ENCODE measurements around the gene ASB18. TPM values are rescaled to one million over a fixed set of nuclear protein-coding genes. Genes with fewer than 3 reads are reported as not detected.
A peak's percentile ranks its signal among the peaks of the same experiment; 100 is the strongest.

Gene ASB18
- polyA plus RNA-seq, 3 donors: not detected

DNA sequence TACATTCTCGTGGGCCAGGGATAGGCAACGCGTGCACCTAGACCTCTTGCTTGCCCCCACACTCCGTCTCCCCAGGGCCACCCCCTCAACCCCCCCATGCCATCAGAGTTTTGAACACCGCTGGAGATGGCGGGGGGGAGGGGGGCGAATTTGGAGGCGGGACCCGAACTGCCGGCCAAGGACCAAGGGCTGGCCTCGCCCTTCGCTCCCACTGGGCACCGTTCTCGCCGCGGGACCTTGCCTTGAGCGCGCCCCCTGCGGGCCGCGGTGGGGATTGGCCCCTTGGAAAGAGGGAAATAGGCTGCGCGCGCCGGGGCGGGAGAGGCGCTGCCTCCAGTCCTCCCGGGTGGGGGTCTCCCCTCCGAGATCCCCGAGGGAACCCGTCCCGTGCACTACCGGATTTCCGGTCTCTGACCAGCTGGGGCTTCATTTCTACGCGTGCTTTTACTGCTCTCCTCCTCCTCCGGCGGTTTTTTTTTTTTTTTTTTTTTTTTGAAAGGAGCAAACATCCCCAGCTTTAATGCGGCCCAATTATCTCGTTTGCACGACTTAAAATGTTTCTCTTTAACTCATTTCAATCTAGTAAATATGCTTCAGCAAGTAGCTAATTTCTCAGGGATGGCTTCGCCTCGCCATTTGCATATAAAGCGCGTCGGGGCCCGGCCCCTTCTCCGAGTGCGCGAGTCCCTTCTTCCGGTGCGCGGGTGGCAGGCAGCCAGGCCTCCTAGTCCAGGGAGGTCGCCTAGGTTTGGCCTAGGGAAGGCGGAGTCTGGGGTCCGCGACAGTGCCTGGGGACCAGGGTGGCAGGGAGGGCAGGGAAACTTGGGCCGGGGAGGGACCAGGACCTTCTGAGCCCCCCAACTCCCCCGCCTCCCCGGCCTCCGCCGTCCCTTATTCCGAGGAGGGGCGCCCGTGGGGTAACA is 86.0 kb downstream of the ASB18 start:
- H3K36me3 Mint-ChIP-seq: peaks cover 0 to 1% of the 10 kb centered on the region in 2 donors
- no peak for DNase-seq
- H3K27ac Mint-ChIP-seq: no peak overlapping the region
- Histone ChIP-seq H3K9me3 (replicated peaks in 1 of 2; ENCODE audit: control insufficient read depth in 1 of 2, insufficient read depth in 1 of 2, low read length in 2 of 2) (peaks cover 3 to 58% of the 10 kb centered on the region in 2 donors), H3K4me2 (replicated peaks; ENCODE audit: extremely low read depth, low read length, poor library complexity, severe bottlenecking) (no peak overlapping the region), H3K4me3 (replicated peaks in 1 of 3; ENCODE audit: low read depth in 2 of 3, low read length in 3 of 3) (no peak overlapping the region), H3K4me1 (ENCODE audit: control insufficient read depth in 1 of 2, insufficient read depth in 2 of 2, low read length in 2 of 2) (no peaks in the 10 kb centered on the region), H4K20me1 (ENCODE audit: insufficient read depth, low read length) (no peaks in the 10 kb centered on the region), H3K79me2 (ENCODE audit: insufficient read depth, low read length) (no peaks in the 10 kb centered on the region), H2AFZ (ENCODE audit: insufficient read depth, low read depth, low read length, poor library complexity, severe bottlenecking) (peak overlapping the region; percentile 41), H3K27me3 (ENCODE audit: control insufficient read depth in 2 of 2, insufficient read depth in 2 of 2, low read length in 2 of 2) (peaks cover 79 to 91% of the 10 kb centered on the region in 2 donors), H3K27ac (ENCODE audit: low read depth in 1 of 2, low read length in 2 of 2) (no peak overlapping the region), H3K36me3 (replicated peaks in 1 of 2; ENCODE audit: control insufficient read depth in 1 of 2, insufficient read depth in 2 of 2, low read length in 2 of 2) (no peaks in the 10 kb centered on the region), H3K9ac (ENCODE audit: insufficient read depth, low read length, poor library complexity, severe bottlenecking) (no peak overlapping the region)
- H3K4me3 Mint-ChIP-seq: peak overlapping the region; percentile 27 to 80
- 4% methylated on average over 44 of the region's 65 CpGs for WGBS (ENCODE audit: insufficient coverage)
- TF ChIP-seq, protein P1, sequence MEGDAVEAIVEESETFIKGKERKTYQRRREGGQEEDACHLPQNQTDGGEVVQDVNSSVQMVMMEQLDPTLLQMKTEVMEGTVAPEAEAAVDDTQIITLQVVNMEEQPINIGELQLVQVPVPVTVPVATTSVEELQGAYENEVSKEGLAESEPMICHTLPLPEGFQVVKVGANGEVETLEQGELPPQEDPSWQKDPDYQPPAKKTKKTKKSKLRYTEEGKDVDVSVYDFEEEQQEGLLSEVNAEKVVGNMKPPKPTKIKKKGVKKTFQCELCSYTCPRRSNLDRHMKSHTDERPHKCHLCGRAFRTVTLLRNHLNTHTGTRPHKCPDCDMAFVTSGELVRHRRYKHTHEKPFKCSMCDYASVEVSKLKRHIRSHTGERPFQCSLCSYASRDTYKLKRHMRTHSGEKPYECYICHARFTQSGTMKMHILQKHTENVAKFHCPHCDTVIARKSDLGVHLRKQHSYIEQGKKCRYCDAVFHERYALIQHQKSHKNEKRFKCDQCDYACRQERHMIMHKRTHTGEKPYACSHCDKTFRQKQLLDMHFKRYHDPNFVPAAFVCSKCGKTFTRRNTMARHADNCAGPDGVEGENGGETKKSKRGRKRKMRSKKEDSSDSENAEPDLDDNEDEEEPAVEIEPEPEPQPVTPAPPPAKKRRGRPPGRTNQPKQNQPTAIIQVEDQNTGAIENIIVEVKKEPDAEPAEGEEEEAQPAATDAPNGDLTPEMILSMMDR (IDR thresholded peaks at IDR 0.05): peak; percentile 54
- peaks cover 0 to 30% (median 13%) of the 10 kb centered on the region in 7 donors for H3K9me3 Mint-ChIP-seq
- intact Hi-C loops (cut with micrococcal nuclease): no loop called here
- no peaks in the 10 kb centered on the region for H3K4me1 Mint-ChIP-seq
- H3K27me3 Mint-ChIP-seq (ENCODE audit: low read depth in 3 of 3): peaks cover 81 to 96% (median 85%) of the 10 kb centered on the region in 3 donors

DNA sequence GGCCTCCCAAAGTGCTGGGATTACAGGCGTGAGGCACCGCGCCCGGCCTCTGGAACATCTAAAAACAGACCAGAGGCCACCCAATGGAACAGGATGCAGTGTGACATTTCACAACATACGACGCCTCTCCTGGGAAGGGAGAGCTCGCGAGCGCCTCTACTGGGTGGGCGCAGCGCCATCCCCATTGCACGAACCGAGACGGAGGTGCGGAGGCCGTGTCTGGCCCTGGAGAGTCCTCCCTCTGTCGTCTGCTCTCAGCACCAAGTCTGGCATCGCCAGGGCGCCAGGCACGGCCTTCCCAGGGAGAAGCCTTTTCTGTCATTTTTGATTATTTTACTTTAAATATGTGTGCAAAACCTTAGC is 86.6 kb downstream of the ASB18 start:
- Mint-ChIP-seq H3K4me1 (no peaks in the 10 kb centered on the region), H3K4me3 (peak overlapping the region; percentile 27 to 48), H3K27me3 (ENCODE audit: low read depth in 3 of 3) (peaks cover 82 to 98% (median 89%) of the 10 kb centered on the region in 3 donors), H3K36me3 (peaks cover 0 to 1% of the 10 kb centered on the region in 2 donors), H3K9me3 (peaks cover 0 to 30% (median 12%) of the 10 kb centered on the region in 7 donors), H3K27ac (no peak overlapping the region)
- H3K4me1 ChIP-seq (ENCODE audit: control insufficient read depth in 1 of 2, insufficient read depth in 2 of 2, low read length in 2 of 2): no peaks in the 10 kb centered on the region
- no peaks in the 10 kb centered on the region for H3K36me3 ChIP-seq (replicated peaks in 1 of 2; ENCODE audit: control insufficient read depth in 1 of 2, insufficient read depth in 2 of 2, low read length in 2 of 2)
- WGBS (ENCODE audit: insufficient coverage): 3% methylated on average over 15 of the region's 20 CpGs
- TF ChIP-seq, protein P1 (IDR thresholded peaks at IDR 0.05): no peak
- DNase-seq: no peak
- no peak overlapping the region for H3K4me2 ChIP-seq (replicated peaks; ENCODE audit: extremely low read depth, low read length, poor library complexity, severe bottlenecking)
- H4K20me1 ChIP-seq (ENCODE audit: insufficient read depth, low read length): no peaks in the 10 kb centered on the region
- no peak overlapping the region for H2AFZ ChIP-seq (ENCODE audit: insufficient read depth, low read depth, low read length, poor library complexity, severe bottlenecking)
- no peak overlapping the region for H3K27ac ChIP-seq (ENCODE audit: low read depth in 1 of 2, low read length in 2 of 2)
- H3K9ac ChIP-seq (ENCODE audit: insufficient read depth, low read length, poor library complexity, severe bottlenecking): no peak overlapping the region
- intact Hi-C loops (cut with micrococcal nuclease): no loop called here
- no peak overlapping the region for H3K4me3 ChIP-seq (replicated peaks in 1 of 3; ENCODE audit: low read depth in 2 of 3, low read length in 3 of 3)
- H3K9me3 ChIP-seq (replicated peaks in 1 of 2; ENCODE audit: control insufficient read depth in 1 of 2, insufficient read depth in 1 of 2, low read length in 2 of 2): peaks cover 3 to 58% of the 10 kb centered on the region in 2 donors
- no peaks in the 10 kb centered on the region for H3K79me2 ChIP-seq (ENCODE audit: insufficient read depth, low read length)
- H3K27me3 ChIP-seq (ENCODE audit: control insufficient read depth in 2 of 2, insufficient read depth in 2 of 2, low read length in 2 of 2): peaks cover 85 to 97% of the 10 kb centered on the region in 2 donors
